Common myeloid progenitor, CD34-positive (primary cell): ENCODE measurements around the gene GLDC.

ENCODE experiments used
- CTCF ChIA-PET: fragments of 350-600 bp; sonication (Branson Sonifier 250); formaldehyde crosslinking; loops from one replicate; lab custom pipeline; 2021; ENCODE audit warnings: antibody characterized with exemption; lab: Charles Lee
- POLR2A ChIA-PET: fragments of 350-600 bp; sonication (Branson Sonifier 250); formaldehyde crosslinking; loops from one replicate; lab custom pipeline; 2021; ENCODE audit warnings: antibody characterized with exemption; lab: Charles Lee
- DNase-seq, 3 donors: peaks; one replicate each; pipeline versions ENCODE4 v3.0.0 to v3.0.0-alpha.2; 2013
- H3K27ac ChIP-seq, 2 experiments: 1 replicate in 1 of 2; 2 replicates in 1 of 2; pipeline ENCODE4 v1.7.0; 2013; ENCODE audit warnings: inconsistent platforms in 2 of 2, low read length in 2 of 2, mild to moderate bottlenecking in 2 of 2, low read depth in 1 of 2, moderate library complexity in 1 of 2; ENCODE audit not compliant: severe bottlenecking in 2 of 2, insufficient read depth in 1 of 2, poor library complexity in 1 of 2
- H3K27me3 ChIP-seq, 5 experiments: replicated peaks in 2 of 5; 1 replicate in 3 of 5; 2 replicates in 2 of 5; pipeline versions ENCODE4 v1.6.1 to v1.7.0; 2013; ENCODE audit warnings: low read length in 4 of 5, mild to moderate bottlenecking in 2 of 5, moderate library complexity in 2 of 5, inconsistent platforms in 1 of 5; ENCODE audit not compliant: insufficient read depth in 5 of 5, control insufficient read depth in 4 of 5
- H3K36me3 ChIP-seq, 4 experiments: 1 replicate in 2 of 4; 2 replicates in 2 of 4; pipeline versions ENCODE4 v1.6.1 to v1.7.0; 2013; ENCODE audit warnings: low read length in 3 of 4, control low read depth in 1 of 4, mild to moderate bottlenecking in 1 of 4; ENCODE audit not compliant: control insufficient read depth in 4 of 4, insufficient read depth in 4 of 4
- H3K4me1 ChIP-seq, 4 experiments: 1 replicate in 3 of 4; 2 replicates in 1 of 4; pipeline versions ENCODE4 v1.6.1 to v1.7.1; 2013; ENCODE audit warnings: low read length in 3 of 4, mild to moderate bottlenecking in 3 of 4, control low read depth in 1 of 4, inconsistent platforms in 1 of 4, moderate library complexity in 1 of 4; ENCODE audit not compliant: control insufficient read depth in 4 of 4, insufficient read depth in 4 of 4; ENCODE audit errors: control extremely low read depth in 1 of 4
- H3K4me3 ChIP-seq, 7 experiments: 1 replicate in 4 of 7; 2 replicates in 3 of 7; pipeline versions ENCODE4 v1.5.1 to v1.7.0; 2013; ENCODE audit warnings: mild to moderate bottlenecking in 7 of 7, low read length in 6 of 7, moderate library complexity in 6 of 7, inconsistent platforms in 2 of 7, low read depth in 2 of 7, control low read depth in 1 of 7; ENCODE audit not compliant: insufficient read depth in 4 of 7, control insufficient read depth in 1 of 7; ENCODE audit errors: extremely low read depth in 1 of 7
- H3K9me3 ChIP-seq, 5 experiments: 1 replicate in 4 of 5; 2 replicates in 1 of 5; pipeline versions ENCODE4 v1.6.1 to v1.7.1; 2013; ENCODE audit warnings: low read length in 4 of 5, mild to moderate bottlenecking in 2 of 5, inconsistent platforms in 1 of 5, low read depth in 1 of 5, moderate library complexity in 1 of 5; ENCODE audit not compliant: control insufficient read depth in 4 of 5, insufficient read depth in 2 of 5; ENCODE audit errors: control extremely low read depth in 1 of 5
- WGBS: methylation state at CpG from one replicate; pipeline ENCODE4 v1.1.5; 2013; ENCODE audit not compliant: insufficient coverage; 5-methylcytosine and 5-hydroxymethylcytosine counted together

The GLDC gene

DNA sequence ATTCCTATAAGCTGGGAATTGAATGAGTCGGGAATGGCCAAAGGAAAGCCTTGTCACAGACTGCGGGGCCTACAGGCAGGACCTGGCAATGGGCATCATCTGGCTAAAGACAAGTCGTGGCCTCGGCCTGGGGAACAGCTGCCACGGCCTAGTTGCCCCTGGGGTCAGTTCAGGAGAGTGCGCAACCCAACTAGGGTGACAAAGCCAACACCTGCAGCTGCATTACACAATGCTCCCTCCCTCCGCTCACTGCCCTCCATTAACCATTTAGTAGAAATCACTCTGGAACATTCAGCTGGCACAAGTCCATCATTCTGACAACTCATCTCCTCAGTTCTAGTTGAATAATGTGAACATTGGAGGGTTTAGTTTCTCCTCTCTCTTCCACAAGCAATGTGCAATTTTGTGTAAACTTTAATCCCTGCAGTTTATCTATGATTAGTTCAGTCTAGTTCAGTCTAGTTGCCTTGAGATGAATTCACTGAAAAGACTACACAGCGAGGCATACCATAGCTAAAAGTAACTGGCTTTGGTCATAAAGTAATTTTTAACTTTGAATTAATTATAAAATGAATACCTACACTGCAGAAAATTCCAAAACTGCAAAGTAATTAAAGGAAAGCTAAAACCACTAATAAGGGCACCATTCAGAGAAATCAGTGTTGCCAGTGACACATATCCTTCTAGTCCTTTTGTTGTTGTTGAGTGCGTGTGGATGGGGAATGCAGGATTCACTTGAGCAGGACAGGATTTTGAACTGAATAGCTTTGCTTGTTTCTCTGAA, 5.1 kb downstream of the GLDC start:
- H3K4me1 ChIP-seq, result peaks cover 0 to 15% (median 9%) of the 10 kb centered on the region in 4 experiments
- H3K4me3 ChIP-seq, result no peak overlapping the region
- ChIA-PET CTCF (interaction anchor here (0.6 to 1.0 kb wide), 3 partner anchors 21 to 70 kb away, joined by 3 read pairs; no protein-coding TSS in a partner anchor), POLR2A (no interaction called here)
- peaks cover 11 to 51% (median 25%) of the 10 kb centered on the region in 5 experiments for H3K27me3 ChIP-seq
- H3K27ac ChIP-seq, result no peak overlapping the region
- no peaks in the 10 kb centered on the region for H3K36me3 ChIP-seq
- no peaks in the 10 kb centered on the region for H3K9me3 ChIP-seq
- no peak for DNase-seq
- WGBS, result 100% methylated on average over 6 of the region's 9 CpGs

DNA sequence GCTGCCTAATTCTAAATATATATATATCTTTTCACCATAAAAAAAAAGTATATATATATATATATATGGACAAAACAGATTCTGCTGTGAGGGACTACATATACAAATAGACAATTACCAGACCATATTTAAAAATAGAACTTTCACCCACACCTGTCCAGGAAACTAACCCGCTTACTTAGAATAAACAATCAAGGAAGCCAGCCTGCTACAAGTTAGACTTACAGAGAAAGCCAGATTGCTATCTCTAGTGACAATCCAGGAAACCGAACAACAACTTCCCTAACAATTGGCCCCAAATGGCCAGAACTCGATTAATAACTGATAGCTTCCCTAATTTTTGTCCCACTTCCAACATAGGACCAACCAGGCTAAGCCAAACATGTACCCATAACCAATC, 5.9 kb downstream of the GLDC start:
- H3K27ac ChIP-seq, result no peak overlapping the region
- CTCF ChIA-PET, result interaction anchor here (0.6 kb wide), 1 partner anchor 22 kb away, joined by 3 read pairs; no protein-coding TSS in a partner anchor
- no peaks in the 10 kb centered on the region for H3K9me3 ChIP-seq
- H3K27me3 ChIP-seq, result peaks cover 9 to 45% (median 20%) of the 10 kb centered on the region in 5 experiments
- no peak for DNase-seq
- no CpG with 5 or more reads among the region's 3 CpGs for WGBS
- no peak overlapping the region for H3K4me3 ChIP-seq
- peaks cover 0 to 14% (median 4%) of the 10 kb centered on the region in 4 experiments for H3K4me1 ChIP-seq
- POLR2A ChIA-PET, result no interaction called here
- no peaks in the 10 kb centered on the region for H3K36me3 ChIP-seq

DNA sequence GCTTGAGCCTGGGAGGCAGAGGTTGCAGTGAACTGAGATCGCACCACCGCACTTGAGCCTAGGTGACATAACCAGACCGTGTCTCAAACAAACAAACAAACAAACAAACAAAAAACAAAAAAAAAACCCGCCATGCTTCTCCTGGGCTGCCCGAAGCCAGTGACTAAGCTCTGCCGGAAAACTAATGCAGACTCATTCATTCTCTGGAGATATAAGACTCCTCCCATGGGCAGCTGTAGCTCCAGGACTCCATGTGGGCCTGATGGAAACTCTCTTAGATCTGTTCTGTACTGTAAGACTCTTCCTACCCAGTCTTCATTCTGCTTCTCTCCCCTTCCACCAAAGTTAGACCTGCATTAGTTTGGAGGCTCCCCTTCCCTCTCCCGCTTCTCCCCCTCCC, 11.1 kb downstream of the GLDC start:
- ChIA-PET CTCF (no interaction called here), POLR2A (no interaction called here)
- 98% methylated on average over 4 of the region's 7 CpGs for WGBS
- Histone ChIP-seq H3K27me3 (peaks cover 0 to 7% (median 2%) of the 10 kb centered on the region in 5 experiments), H3K4me1 (peaks cover 0 to 7% (median 1%) of the 10 kb centered on the region in 4 experiments), H3K9me3 (no peaks in the 10 kb centered on the region), H3K36me3 (no peaks in the 10 kb centered on the region), H3K27ac (no peak overlapping the region), H3K4me3 (no peak overlapping the region)
- DNase-seq, result no peak

DNA sequence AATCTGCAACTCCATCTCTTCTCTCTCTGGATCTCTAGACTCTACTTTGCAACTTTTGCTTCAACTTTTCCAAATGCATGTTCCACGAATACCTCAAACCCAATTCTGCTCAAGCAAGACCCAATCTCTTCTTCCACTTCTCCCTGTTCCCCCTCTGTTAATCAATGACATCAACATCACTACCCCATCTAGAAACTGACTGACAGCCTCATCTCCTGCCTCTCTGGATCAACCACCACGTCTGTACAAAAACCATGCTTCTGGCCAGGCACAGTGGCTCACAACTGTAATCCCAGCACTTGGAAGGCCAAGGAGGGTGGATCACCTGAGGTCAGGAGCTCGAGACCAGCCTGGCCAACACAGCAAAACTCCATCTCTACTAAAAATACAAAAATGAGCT, 12.2 kb downstream of the GLDC start:
- ChIA-PET CTCF (no interaction called here), POLR2A (no interaction called here)
- peaks cover 0 to 7% (median 1%) of the 10 kb centered on the region in 4 experiments for H3K4me1 ChIP-seq
- no peaks in the 10 kb centered on the region for H3K9me3 ChIP-seq
- no peak overlapping the region for H3K27ac ChIP-seq
- H3K36me3 ChIP-seq, result no peaks in the 10 kb centered on the region
- 93% methylated on average over 2 of the region's 3 CpGs for WGBS
- no peak overlapping the region for H3K4me3 ChIP-seq
- DNase-seq, result no peak
- peaks cover 0 to 12% (median 2%) of the 10 kb centered on the region in 5 experiments for H3K27me3 ChIP-seq

DNA sequence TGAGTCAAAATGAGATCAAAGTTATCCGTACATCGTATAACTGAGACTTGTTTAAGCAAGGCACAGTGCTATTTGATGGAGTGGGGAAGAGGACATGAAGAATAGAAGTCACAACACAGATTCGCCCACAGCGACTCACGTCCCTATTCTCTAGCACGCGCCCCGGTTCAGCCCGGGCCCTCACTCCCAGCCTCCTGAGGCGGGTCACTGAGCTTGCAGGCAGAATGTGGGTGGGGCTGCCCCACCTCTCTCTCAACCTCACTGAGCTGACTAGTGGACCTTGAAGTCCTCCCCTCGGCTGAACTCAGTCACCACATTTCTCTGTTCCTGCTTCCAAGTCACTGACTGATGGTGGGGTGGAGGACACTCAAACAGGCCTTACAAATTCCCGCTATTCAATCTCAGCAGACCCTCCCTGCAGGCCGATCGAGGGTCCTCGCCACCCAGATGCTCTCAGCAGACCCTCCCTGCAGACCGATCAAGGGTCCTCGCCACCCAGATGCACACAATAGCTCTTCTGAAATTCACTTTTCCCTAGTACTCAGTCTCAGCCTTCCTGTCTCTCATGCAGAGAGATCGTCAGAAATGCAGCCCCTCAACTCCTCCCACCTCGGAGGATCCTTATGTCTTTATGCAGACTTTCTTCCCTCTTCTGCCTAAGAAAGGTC, 12.9 kb downstream of the GLDC start:
- ChIA-PET POLR2A (no interaction called here), CTCF (no interaction called here)
- WGBS, result 84% methylated on average over 16 of the region's 19 CpGs
- Histone ChIP-seq H3K36me3 (no peaks in the 10 kb centered on the region), H3K27ac (no peak overlapping the region), H3K4me3 (no peak overlapping the region), H3K4me1 (peaks cover 0 to 7% (median 1%) of the 10 kb centered on the region in 4 experiments), H3K9me3 (no peaks in the 10 kb centered on the region), H3K27me3 (peaks cover 0 to 20% (median 5%) of the 10 kb centered on the region in 5 experiments)
- no peak for DNase-seq

DNA sequence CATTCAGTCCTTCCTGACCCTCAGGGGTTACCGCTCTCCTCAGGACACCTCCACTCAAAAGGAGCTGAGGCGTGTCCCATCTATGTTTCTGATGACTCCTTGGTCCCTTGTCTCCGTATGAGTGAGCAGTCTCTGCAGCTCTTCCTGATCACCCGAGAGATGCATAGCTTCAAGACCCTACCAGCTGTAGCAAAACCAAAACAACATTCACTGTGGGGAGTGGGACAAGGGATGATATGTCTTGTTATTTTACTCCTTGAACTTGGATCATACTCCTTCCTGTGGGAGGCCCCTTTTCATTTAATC, 14.4 kb downstream of the GLDC start:
- H3K9me3 ChIP-seq, result no peaks in the 10 kb centered on the region
- peaks cover 0 to 7% (median 1%) of the 10 kb centered on the region in 4 experiments for H3K4me1 ChIP-seq
- WGBS, result 100% methylated on average over 3 of the region's 4 CpGs
- no peak overlapping the region for H3K4me3 ChIP-seq
- POLR2A ChIA-PET, result no interaction called here
- H3K27me3 ChIP-seq, result peaks cover 0 to 27% (median 11%) of the 10 kb centered on the region in 5 experiments
- CTCF ChIA-PET, result no interaction called here
- no peaks in the 10 kb centered on the region for H3K36me3 ChIP-seq
- DNase-seq, result no peak
- no peak overlapping the region for H3K27ac ChIP-seq
